ENCODE measurements around the gene INVS.

DNA sequence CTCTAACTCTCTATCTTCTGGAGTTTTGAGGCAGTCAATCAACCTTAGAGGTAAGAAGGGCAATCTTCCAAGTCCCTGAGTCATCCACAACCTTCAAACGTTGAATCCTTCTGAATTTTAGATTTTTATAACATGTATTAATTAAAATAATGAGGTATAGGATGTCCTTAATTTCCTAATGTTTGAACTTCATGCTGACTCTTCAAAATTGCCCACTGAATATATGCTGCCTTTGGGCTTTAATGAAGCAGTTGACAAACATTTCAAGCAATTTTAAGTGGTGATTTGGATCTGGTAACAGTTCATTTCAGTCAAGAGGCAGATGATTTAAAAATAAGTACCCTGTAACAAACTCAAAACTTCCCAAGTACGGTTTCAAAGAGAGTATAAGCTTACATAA, 26.2 kb upstream of the INVS start:
- TF ChIP-seq CTCF (IDR thresholded peaks at IDR 0.05; ENCODE audit: low read length) (no peak), EZH2 (IDR thresholded peaks at IDR 0.05; ENCODE audit: borderline replicate concordance, low read length) (no peak)

Measured in OCI-LY1 (cell line).